Type B pancreatic cell (in vitro differentiated cells): ENCODE measurements around the gene HDAC9. TPM values are rescaled to one million over a fixed set of nuclear protein-coding genes. Genes with fewer than 3 reads are reported as not detected.

Source experiments
- DNase-seq: peaks from one replicate; pipeline ENCODE4 v3.0.0; 2021; ENCODE audit warnings: mixed read lengths; ENCODE audit not compliant: unreplicated experiment; ENCODE audit errors: extremely low spot score
- H3K27ac Mint-ChIP-seq: 2 replicates; pipeline ENCODE4 v1.8.0; 2021; ENCODE audit warnings: mild to moderate bottlenecking, mixed read lengths
- H3K27me3 Mint-ChIP-seq: 2 replicates; pipeline ENCODE4 v1.8.0; 2021; ENCODE audit warnings: mixed read lengths
- H3K36me3 Mint-ChIP-seq: 2 replicates; pipeline ENCODE4 v1.8.0; 2021; ENCODE audit warnings: mixed read lengths
- H3K4me1 Mint-ChIP-seq: one replicate; pipeline ENCODE4 v1.8.0; 2021; ENCODE audit warnings: mixed read lengths; ENCODE audit not compliant: unreplicated experiment
- H3K4me3 Mint-ChIP-seq: 2 replicates; pipeline ENCODE4 v1.8.0; 2021; ENCODE audit warnings: mild to moderate bottlenecking, mixed read lengths
- H3K9me3 Mint-ChIP-seq: 2 replicates; pipeline ENCODE4 v1.8.0; 2021; ENCODE audit warnings: mixed read lengths
- CTCF ChIP-seq: fragments of 200-600 bp; sonication (generic); conservative IDR thresholded peaks from 2 replicates; pipeline ENCODE4 v1.5.0; 2021; ENCODE audit warnings: antibody characterized with exemption, mild to moderate bottlenecking
- total RNA-seq: library from RNA; stranded (reverse); gene quantifications from 2 replicates; pipeline ENCODE4 v1.2.1, GENCODE V29; 2021; ENCODE audit warnings: low replicate concordance

HDAC9 gene
- total RNA-seq, 1 donor from 2014 or later, result 6.8 TPM

- no peaks in the 10 kb centered on the region for H3K9me3 Mint-ChIP-seq
- H3K4me3 Mint-ChIP-seq, result no peak overlapping the region
- H3K4me1 Mint-ChIP-seq, result peaks cover 10% of the 10 kb centered on the region
These were observed 123.8 kb downstream of the HDAC9 start for GRCh38 chr7:18619311-18619710.

GRCh38 chr7:18623389-18623788, 127.8 kb downstream of the HDAC9 start:
- Mint-ChIP-seq H3K4me1 (peaks cover 21% of the 10 kb centered on the region), H3K27me3 (no peaks in the 10 kb centered on the region), H3K27ac (no peak overlapping the region), H3K36me3 (no peaks in the 10 kb centered on the region), H3K9me3 (no peaks in the 10 kb centered on the region), H3K4me3 (no peak overlapping the region)
- DNase-seq, result no peak
- no peak for TF ChIP-seq CTCF

More at GRCh38 chr7:18619311-18619710, 123.8 kb downstream of the HDAC9 start:
- Mint-ChIP-seq H3K27ac (no peak overlapping the region), H3K36me3 (no peaks in the 10 kb centered on the region), H3K27me3 (no peaks in the 10 kb centered on the region)
- no peak for DNase-seq
- TF ChIP-seq CTCF, result no peak

GRCh38 chr7:18624459-18624858, 128.9 kb downstream of the HDAC9 start:
- no peaks in the 10 kb centered on the region for H3K9me3 Mint-ChIP-seq
- no peak overlapping the region for H3K27ac Mint-ChIP-seq
- no peak overlapping the region for H3K4me3 Mint-ChIP-seq
- no peaks in the 10 kb centered on the region for H3K36me3 Mint-ChIP-seq
- H3K27me3 Mint-ChIP-seq, result no peaks in the 10 kb centered on the region
- H3K4me1 Mint-ChIP-seq, result peaks cover 21% of the 10 kb centered on the region
- no peak for TF ChIP-seq CTCF
- no peak for DNase-seq

DNA sequence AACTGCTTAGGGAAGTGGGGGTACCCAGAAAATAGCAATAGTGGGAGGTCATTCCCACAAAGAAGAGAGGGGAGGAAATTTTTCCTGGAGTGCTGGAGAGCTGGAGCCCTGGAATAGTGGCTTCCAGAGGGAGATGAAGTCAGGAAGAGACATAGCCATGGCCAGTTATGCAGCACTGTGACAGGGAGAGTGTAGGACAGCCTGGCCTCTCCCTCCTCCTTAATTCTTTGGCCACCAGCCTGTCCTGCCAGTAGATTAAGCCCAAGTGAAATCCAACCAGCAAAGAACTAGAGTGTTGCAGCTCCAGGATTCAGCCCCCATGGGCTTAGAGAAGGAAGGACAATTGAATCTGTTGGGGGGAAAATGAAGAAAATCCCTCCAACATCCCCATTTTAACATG, 130.5 kb downstream of the HDAC9 start:
- no peak overlapping the region for H3K27ac Mint-ChIP-seq
- H3K9me3 Mint-ChIP-seq, result no peaks in the 10 kb centered on the region
- DNase-seq, result no peak
- H3K4me1 Mint-ChIP-seq, result peaks cover 16% of the 10 kb centered on the region
- H3K36me3 Mint-ChIP-seq, result no peaks in the 10 kb centered on the region
- H3K27me3 Mint-ChIP-seq, result no peaks in the 10 kb centered on the region
- H3K4me3 Mint-ChIP-seq, result no peak overlapping the region
- no peak for TF ChIP-seq CTCF

- TF ChIP-seq CTCF, result no peak
- peaks cover 16% of the 10 kb centered on the region for H3K4me1 Mint-ChIP-seq
- no peak overlapping the region for H3K27ac Mint-ChIP-seq
- H3K27me3 Mint-ChIP-seq, result no peaks in the 10 kb centered on the region
- H3K36me3 Mint-ChIP-seq, result no peaks in the 10 kb centered on the region
- no peak overlapping the region for H3K4me3 Mint-ChIP-seq
- no peaks in the 10 kb centered on the region for H3K9me3 Mint-ChIP-seq
- no peak for DNase-seq
These were observed 131.2 kb downstream of the HDAC9 start for GRCh38 chr7:18626717-18627116.

DNA sequence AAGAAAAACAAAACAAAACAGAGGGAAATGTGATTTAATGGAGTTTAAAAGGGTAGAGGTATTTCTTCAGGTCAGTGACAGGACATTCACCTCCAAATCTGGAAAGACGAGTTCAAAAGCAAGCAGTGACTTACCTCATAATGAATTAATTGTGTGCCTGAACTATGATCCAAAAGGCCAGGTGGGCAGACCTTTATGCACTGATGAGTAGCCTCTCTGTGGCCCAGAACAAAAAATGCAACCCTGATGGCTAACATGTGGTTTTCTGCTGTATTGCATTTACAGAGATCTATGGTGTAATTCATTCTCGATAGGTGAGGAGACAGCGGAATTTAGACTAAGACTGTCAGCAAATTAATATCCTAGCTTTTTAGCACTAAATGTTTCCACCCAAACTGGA, 142.0 kb downstream of the HDAC9 start:
- Mint-ChIP-seq H3K4me1 (peaks cover 10% of the 10 kb centered on the region), H3K27ac (no peak overlapping the region), H3K36me3 (no peaks in the 10 kb centered on the region), H3K27me3 (no peaks in the 10 kb centered on the region), H3K9me3 (no peaks in the 10 kb centered on the region), H3K4me3 (no peak overlapping the region)
- TF ChIP-seq CTCF, result no peak
- no peak for DNase-seq
